ENCODE data around the gene TRIM63.

TRIM63 gene

GRCh38 chr1:26027716-26028489 is 39.5 kb downstream of the TRIM63 start:
- Histone ChIP-seq H3K4me3 (ENCODE audit: insufficient read depth, low read depth, low read length) (no peak overlapping the region), H3K4me1 (ENCODE audit: control insufficient read depth, insufficient read depth, low read length) (peaks cover 5% of the 10 kb centered on the region), H3K27me3 (ENCODE audit: control insufficient read depth, insufficient read depth, low read length, poor library complexity, severe bottlenecking) (no peaks in the 10 kb centered on the region), H3K9me3 (ENCODE audit: control insufficient read depth, low read length) (no peaks in the 10 kb centered on the region), H3K27ac (ENCODE audit: insufficient read depth, low read depth, low read length, poor library complexity, severe bottlenecking) (no peak overlapping the region), H3K36me3 (ENCODE audit: control insufficient read depth, insufficient read depth, low read length) (no peaks in the 10 kb centered on the region)
- 54 to 56% methylated on average over 3 of the region's 3 CpGs for WGBS, 2 experiments

- WGBS, 2 experiments, result 89 to 94% methylated on average over 5 of the region's 5 CpGs
Measured at GRCh38 chr1:26025517-26025916, 41.9 kb downstream of the TRIM63 start.

GRCh38 chr1:26025060-26025459 is 42.4 kb downstream of the TRIM63 start:
- Histone ChIP-seq H3K9me3 (ENCODE audit: control insufficient read depth, low read length) (no peaks in the 10 kb centered on the region), H3K36me3 (ENCODE audit: control insufficient read depth, insufficient read depth, low read length) (no peaks in the 10 kb centered on the region), H3K27me3 (ENCODE audit: control insufficient read depth, insufficient read depth, low read length, poor library complexity, severe bottlenecking) (no peaks in the 10 kb centered on the region), H3K4me3 (ENCODE audit: insufficient read depth, low read depth, low read length) (no peak overlapping the region), H3K4me1 (ENCODE audit: control insufficient read depth, insufficient read depth, low read length) (peaks cover 13% of the 10 kb centered on the region), H3K27ac (ENCODE audit: insufficient read depth, low read depth, low read length, poor library complexity, severe bottlenecking) (no peak overlapping the region)
- 95 to 97% methylated on average over 5 of the region's 5 CpGs for WGBS, 2 experiments

More at GRCh38 chr1:26025517-26025916, 41.9 kb downstream of the TRIM63 start:
- peaks cover 13% of the 10 kb centered on the region for H3K4me1 ChIP-seq (ENCODE audit: control insufficient read depth, insufficient read depth, low read length)
- H3K27ac ChIP-seq (ENCODE audit: insufficient read depth, low read depth, low read length, poor library complexity, severe bottlenecking), result no peak overlapping the region
- H3K36me3 ChIP-seq (ENCODE audit: control insufficient read depth, insufficient read depth, low read length), result no peaks in the 10 kb centered on the region
- no peaks in the 10 kb centered on the region for H3K27me3 ChIP-seq (ENCODE audit: control insufficient read depth, insufficient read depth, low read length, poor library complexity, severe bottlenecking)
- no peak overlapping the region for H3K4me3 ChIP-seq (ENCODE audit: insufficient read depth, low read depth, low read length)
- no peaks in the 10 kb centered on the region for H3K9me3 ChIP-seq (ENCODE audit: control insufficient read depth, low read length)

GRCh38 chr1:26023826-26024225 is 43.6 kb downstream of the TRIM63 start:
- Histone ChIP-seq H3K36me3 (ENCODE audit: control insufficient read depth, insufficient read depth, low read length) (no peaks in the 10 kb centered on the region), H3K4me3 (ENCODE audit: insufficient read depth, low read depth, low read length) (no peak overlapping the region), H3K27ac (ENCODE audit: insufficient read depth, low read depth, low read length, poor library complexity, severe bottlenecking) (no peak overlapping the region), H3K4me1 (ENCODE audit: control insufficient read depth, insufficient read depth, low read length) (peaks cover 14% of the 10 kb centered on the region), H3K27me3 (ENCODE audit: control insufficient read depth, insufficient read depth, low read length, poor library complexity, severe bottlenecking) (no peaks in the 10 kb centered on the region), H3K9me3 (ENCODE audit: control insufficient read depth, low read length) (no peaks in the 10 kb centered on the region)
- WGBS, 2 experiments, result 94% methylated on average over 5 of the region's 5 CpGs

GRCh38 chr1:26023009-26023408 is 44.4 kb downstream of the TRIM63 start:
- Histone ChIP-seq H3K9me3 (ENCODE audit: control insufficient read depth, low read length) (no peaks in the 10 kb centered on the region), H3K27ac (ENCODE audit: insufficient read depth, low read depth, low read length, poor library complexity, severe bottlenecking) (no peak overlapping the region), H3K36me3 (ENCODE audit: control insufficient read depth, insufficient read depth, low read length) (no peaks in the 10 kb centered on the region), H3K27me3 (ENCODE audit: control insufficient read depth, insufficient read depth, low read length, poor library complexity, severe bottlenecking) (no peaks in the 10 kb centered on the region), H3K4me3 (ENCODE audit: insufficient read depth, low read depth, low read length) (no peak overlapping the region), H3K4me1 (ENCODE audit: control insufficient read depth, insufficient read depth, low read length) (peaks cover 19% of the 10 kb centered on the region)
- WGBS, 2 experiments, result 89 to 92% methylated on average over 13 of the region's 13 CpGs

GRCh38 chr1:26022404-26022779 is 45.0 kb downstream of the TRIM63 start:
- no peaks in the 10 kb centered on the region for H3K36me3 ChIP-seq (ENCODE audit: control insufficient read depth, insufficient read depth, low read length)
- H3K4me1 ChIP-seq (ENCODE audit: control insufficient read depth, insufficient read depth, low read length), result peaks cover 22% of the 10 kb centered on the region
- no peaks in the 10 kb centered on the region for H3K9me3 ChIP-seq (ENCODE audit: control insufficient read depth, low read length)
- WGBS, 2 experiments, result 86 to 87% methylated on average over 8 of the region's 8 CpGs
- H3K27me3 ChIP-seq (ENCODE audit: control insufficient read depth, insufficient read depth, low read length, poor library complexity, severe bottlenecking), result no peaks in the 10 kb centered on the region
- no peak overlapping the region for H3K4me3 ChIP-seq (ENCODE audit: insufficient read depth, low read depth, low read length)
- H3K27ac ChIP-seq (ENCODE audit: insufficient read depth, low read depth, low read length, poor library complexity, severe bottlenecking), result no peak overlapping the region

GRCh38 chr1:26021647-26022403 is 45.6 kb downstream of the TRIM63 start, which contains the start of gene EXTL1:
Gene EXTL1, plus strand, starts transcription at chr1:26021775. Its CDS starts 872 bp downstream, at chr1:26022647.
- Histone ChIP-seq H3K4me1 (ENCODE audit: control insufficient read depth, insufficient read depth, low read length) (peaks cover 26% of the 10 kb centered on the region), H3K4me3 (ENCODE audit: insufficient read depth, low read depth, low read length) (peak within 1 kb of the TSS; percentile 33), H3K27me3 (ENCODE audit: control insufficient read depth, insufficient read depth, low read length, poor library complexity, severe bottlenecking) (no peaks in the 10 kb centered on the region), H3K27ac (ENCODE audit: insufficient read depth, low read depth, low read length, poor library complexity, severe bottlenecking) (no peak within 1 kb of the TSS), H3K9me3 (ENCODE audit: control insufficient read depth, low read length) (no peaks in the 10 kb centered on the region), H3K36me3 (ENCODE audit: control insufficient read depth, insufficient read depth, low read length) (no peaks in the 10 kb centered on the region)
- 37 to 38% methylated on average over 15 of the region's 15 CpGs for WGBS, 2 experiments

GRCh38 chr1:26020941-26021646 is 46.3 kb downstream of the TRIM63 start:
- Histone ChIP-seq H3K36me3 (ENCODE audit: control insufficient read depth, insufficient read depth, low read length) (no peaks in the 10 kb centered on the region), H3K4me1 (ENCODE audit: control insufficient read depth, insufficient read depth, low read length) (peaks cover 32% of the 10 kb centered on the region), H3K9me3 (ENCODE audit: control insufficient read depth, low read length) (no peaks in the 10 kb centered on the region), H3K4me3 (ENCODE audit: insufficient read depth, low read depth, low read length) (no peak overlapping the region), H3K27me3 (ENCODE audit: control insufficient read depth, insufficient read depth, low read length, poor library complexity, severe bottlenecking) (no peaks in the 10 kb centered on the region), H3K27ac (ENCODE audit: insufficient read depth, low read depth, low read length, poor library complexity, severe bottlenecking) (no peak overlapping the region)
- WGBS, 2 experiments, result 78% methylated on average over 6 of the region's 6 CpGs

GRCh38 chr1:26020330-26020768 is 47.1 kb downstream of the TRIM63 start:
- H3K27me3 ChIP-seq (ENCODE audit: control insufficient read depth, insufficient read depth, low read length, poor library complexity, severe bottlenecking), result no peaks in the 10 kb centered on the region
- H3K27ac ChIP-seq (ENCODE audit: insufficient read depth, low read depth, low read length, poor library complexity, severe bottlenecking), result no peak overlapping the region
- no peaks in the 10 kb centered on the region for H3K36me3 ChIP-seq (ENCODE audit: control insufficient read depth, insufficient read depth, low read length)
- H3K4me1 ChIP-seq (ENCODE audit: control insufficient read depth, insufficient read depth, low read length), result peaks cover 32% of the 10 kb centered on the region
- H3K9me3 ChIP-seq (ENCODE audit: control insufficient read depth, low read length), result no peaks in the 10 kb centered on the region
- no peak overlapping the region for H3K4me3 ChIP-seq (ENCODE audit: insufficient read depth, low read depth, low read length)
- WGBS, 2 experiments, result 74 to 80% methylated on average over 6 of the region's 6 CpGs

Measured in ectodermal cell (in vitro differentiated cells).